HUES64 (cell line): ENCODE data around the gene RCAN2.

Source experiments
- H3K27ac ChIP-seq: 2 replicates; pipeline ENCODE4 v1.7.0; 2013; ENCODE audit warnings: low read depth, low read length, inconsistent platforms
- H3K27me3 ChIP-seq: 2 replicates; pipeline ENCODE4 v1.6.1; 2013; ENCODE audit warnings: mild to moderate bottlenecking, low read length; ENCODE audit not compliant: insufficient read depth
- H3K36me3 ChIP-seq: 2 replicates; pipeline ENCODE4 v1.6.1; 2013; ENCODE audit warnings: mild to moderate bottlenecking, low read length; ENCODE audit not compliant: insufficient read depth
- H3K4me1 ChIP-seq: 2 replicates; pipeline ENCODE4 v1.6.1; 2013; ENCODE audit warnings: mild to moderate bottlenecking, low read length, moderate library complexity; ENCODE audit not compliant: insufficient read depth
- H3K4me3 ChIP-seq: 2 replicates; pipeline ENCODE4 v1.5.1; 2013; ENCODE audit warnings: mild to moderate bottlenecking, low read length, moderate library complexity
- H3K9ac ChIP-seq: 2 replicates; pipeline ENCODE4 v1.6.1; 2013; ENCODE audit warnings: mild to moderate bottlenecking, low read depth, low read length
- H3K9me3 ChIP-seq: 2 replicates; pipeline ENCODE4 v1.6.1; 2013; ENCODE audit warnings: low read depth, low read length; ENCODE audit not compliant: insufficient read depth
- WGBS: fragments of 150-250, 120-280 bp; methylation state at CpG from one replicate; pipeline ENCODE4 v1.1.7; 2013; ENCODE audit warnings: missing lambda C conversion rate; 5-methylcytosine and 5-hydroxymethylcytosine counted together

Gene RCAN2

DNA sequence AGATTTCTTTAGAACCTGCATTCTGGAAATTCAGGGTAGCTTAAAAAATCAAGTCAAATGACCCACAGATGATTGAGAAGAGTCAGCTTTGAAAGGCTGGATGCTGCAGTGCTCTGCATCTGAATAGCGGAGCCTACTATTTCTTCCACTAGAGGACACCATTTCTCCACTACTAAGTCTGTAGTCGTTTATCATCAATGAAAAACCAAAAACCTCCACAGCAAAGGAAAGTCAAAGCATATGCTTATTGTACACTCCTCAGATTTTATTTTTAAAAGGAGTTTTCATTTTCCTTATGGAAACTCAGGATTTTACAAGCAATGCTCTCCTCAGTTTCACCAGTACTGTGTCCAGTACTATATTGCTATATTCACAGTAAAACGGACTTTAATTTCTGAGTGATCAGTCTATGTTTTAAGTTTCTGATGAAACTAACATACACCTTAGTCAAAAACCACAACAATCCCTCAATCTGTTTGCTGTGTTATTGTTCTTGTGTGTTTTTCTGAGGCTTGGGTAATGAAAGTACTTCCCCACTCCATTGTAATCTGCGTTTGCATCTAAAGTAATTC is 269.9 kb downstream of the RCAN2 start:
- Histone ChIP-seq H3K27me3 (0 out of 2 replicates have a peak, but pooled peaks cover 4% of the 10 kb centered on the region), H3K36me3 (no peaks in the 10 kb centered on the region), H3K9me3 (no peaks in the 10 kb centered on the region), H3K4me1 (peaks cover 6% of the 10 kb centered on the region; the same call in 1 of the 2 replicates), H3K4me3 (no peak overlapping the region), H3K9ac (no peak overlapping the region), H3K27ac (no peak overlapping the region)
- 44% methylated on average over 3 of the region's 4 CpGs for WGBS

DNA sequence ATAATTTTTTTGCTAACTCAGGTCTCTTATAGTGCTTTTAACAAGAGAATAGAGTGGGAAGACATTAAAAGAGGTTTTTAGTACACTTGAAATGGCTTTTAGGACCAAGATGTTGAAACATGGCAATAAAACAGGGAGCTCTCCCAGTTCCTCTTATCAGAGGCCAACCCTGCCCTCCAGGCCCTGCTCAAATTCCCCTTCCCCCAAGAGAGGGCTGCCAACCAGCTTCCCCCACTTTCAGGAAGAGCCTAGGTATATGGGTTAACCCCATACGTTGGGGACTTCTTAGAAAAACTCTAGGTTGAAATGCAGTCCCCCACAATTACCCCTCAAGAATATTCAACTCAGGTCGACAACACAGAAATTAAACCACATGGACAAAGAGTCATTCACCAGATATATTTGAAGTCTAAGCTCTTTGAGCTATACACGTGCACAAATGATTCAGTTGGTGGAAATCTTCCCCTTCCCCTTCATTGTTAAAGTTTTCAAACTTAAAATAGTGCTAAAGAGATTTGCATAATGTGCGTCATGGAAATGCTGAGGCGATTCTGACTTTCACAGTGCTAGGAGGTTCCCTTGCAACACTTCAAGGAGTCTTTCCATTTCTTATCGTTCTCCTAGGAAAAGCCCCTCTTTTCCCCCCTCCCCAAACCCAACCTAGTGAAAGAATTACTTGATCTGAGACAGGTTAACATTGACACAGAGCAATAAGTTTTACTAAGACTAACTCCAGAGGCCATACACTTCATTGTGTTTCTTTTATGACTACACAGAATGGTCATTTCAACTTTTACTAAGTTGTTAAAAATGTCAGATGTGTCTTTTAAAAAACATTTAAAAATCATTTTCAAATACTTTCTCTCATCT is 270.7 kb downstream of the RCAN2 start:
- Histone ChIP-seq H3K9ac (no peak overlapping the region), H3K27me3 (peaks cover 9% of the 10 kb centered on the region; the same call in 1 of the 2 replicates)

DNA sequence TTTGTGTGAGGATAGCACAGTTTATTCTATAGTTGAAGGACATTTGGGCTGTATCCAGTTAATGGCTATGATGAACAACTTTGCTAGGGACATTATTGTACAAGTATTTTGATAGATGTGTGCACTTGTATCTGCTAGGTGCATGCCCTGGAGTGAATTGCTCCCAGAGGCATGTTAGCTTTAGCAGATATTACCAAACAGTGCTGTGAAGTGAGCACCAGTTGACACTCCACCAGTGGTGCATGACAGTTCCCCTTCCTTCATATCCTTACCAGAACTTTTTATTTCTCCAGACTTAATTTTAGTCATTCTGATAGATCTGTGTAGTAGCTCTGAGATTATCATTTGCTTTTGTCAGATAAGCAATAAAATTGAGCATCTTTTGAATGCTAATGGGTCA is 271.6 kb downstream of the RCAN2 start:
- Histone ChIP-seq H3K4me1 (peaks cover 6% of the 10 kb centered on the region; the same call in 1 of the 2 replicates), H3K27me3 (peaks cover 11% of the 10 kb centered on the region; the same call in 1 of the 2 replicates), H3K27ac (no peak overlapping the region), H3K9me3 (no peaks in the 10 kb centered on the region), H3K9ac (no peak overlapping the region), H3K4me3 (no peak overlapping the region), H3K36me3 (no peaks in the 10 kb centered on the region)

More for the DNA sequence above, 270.7 kb downstream of the RCAN2 start:
- Histone ChIP-seq H3K27ac (no peak overlapping the region), H3K9me3 (no peaks in the 10 kb centered on the region), H3K4me1 (peaks cover 6% of the 10 kb centered on the region; the same call in 1 of the 2 replicates), H3K4me3 (no peak overlapping the region), H3K36me3 (no peaks in the 10 kb centered on the region)
- WGBS = 75% methylated on average over 6 of the region's 6 CpGs

DNA sequence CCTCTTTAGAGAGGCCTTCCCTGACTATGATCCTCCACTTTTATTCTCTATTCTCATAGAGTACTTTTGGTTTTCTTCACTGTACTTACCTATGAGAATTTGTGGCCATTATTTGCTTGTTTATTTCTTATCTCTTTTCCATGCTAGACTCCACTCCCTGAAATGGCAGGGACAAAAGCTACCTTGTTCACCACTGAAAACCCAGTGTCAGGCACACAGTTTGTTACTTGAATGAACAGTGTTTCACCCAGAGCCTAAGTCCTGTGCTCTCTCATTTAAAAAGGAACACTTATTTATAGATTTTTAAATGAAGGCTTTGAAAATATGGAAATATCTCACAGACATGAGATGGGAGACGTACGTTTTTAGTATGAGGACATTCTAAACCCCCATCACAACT is 272.8 kb downstream of the RCAN2 start:
- Histone ChIP-seq H3K9me3 (no peaks in the 10 kb centered on the region), H3K27ac (no peak overlapping the region), H3K27me3 (peaks cover 11% of the 10 kb centered on the region; the same call in 1 of the 2 replicates), H3K4me1 (peaks cover 6% of the 10 kb centered on the region; the same call in 1 of the 2 replicates), H3K9ac (no peak overlapping the region), H3K36me3 (no peaks in the 10 kb centered on the region), H3K4me3 (no peak overlapping the region)
- WGBS = no CpG with 5 or more reads among the region's 2 CpGs

DNA sequence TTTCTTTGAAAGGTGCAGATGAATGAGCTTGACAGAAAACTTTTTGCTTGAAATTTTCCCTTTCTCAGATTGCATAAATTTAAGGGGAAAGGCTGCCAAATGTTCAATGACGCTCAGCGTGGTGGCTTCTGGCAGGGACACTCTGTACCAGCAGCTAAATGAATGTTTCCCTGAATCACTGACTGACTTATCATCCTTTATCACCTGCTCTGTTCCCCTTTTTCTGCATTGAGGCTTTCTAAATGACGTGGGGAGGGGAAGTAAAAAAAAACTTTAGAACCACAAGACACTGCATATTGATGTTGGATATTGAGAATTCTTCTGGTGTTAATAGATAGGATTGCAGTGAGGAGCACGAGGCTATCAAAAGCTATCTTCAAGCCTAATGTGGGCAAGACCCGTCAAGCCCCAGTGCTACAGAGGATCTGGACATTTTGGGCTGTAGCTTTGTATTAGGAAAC is 273.5 kb downstream of the RCAN2 start:
- Histone ChIP-seq H3K4me3 (no peak overlapping the region), H3K9me3 (no peaks in the 10 kb centered on the region)

DNA sequence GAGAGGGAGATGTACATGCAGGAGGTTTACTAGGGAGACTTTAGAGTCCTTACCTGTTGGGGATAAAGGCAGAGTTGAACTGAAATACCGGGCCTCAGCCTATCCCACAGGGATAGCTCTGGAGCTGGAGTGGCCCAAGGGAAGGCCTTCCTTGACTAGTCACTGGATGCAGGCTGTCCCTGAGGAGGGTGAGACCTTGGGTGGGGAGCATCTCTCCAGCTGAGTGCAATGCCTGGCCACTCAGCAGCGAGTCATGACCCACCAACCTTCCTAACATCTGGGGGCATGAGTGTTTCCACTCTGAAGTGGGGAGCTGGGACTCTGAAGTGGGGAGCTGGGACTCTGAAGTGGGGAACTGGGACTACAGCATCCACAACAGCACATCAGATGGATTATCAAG is 274.4 kb downstream of the RCAN2 start:
- H3K27ac ChIP-seq = no peak overlapping the region
- H3K4me3 ChIP-seq = no peak overlapping the region
- 84% methylated on average over 2 of the region's 2 CpGs for WGBS
- H3K27me3 ChIP-seq = peaks cover 11% of the 10 kb centered on the region; the same call in 1 of the 2 replicates
- H3K9me3 ChIP-seq = no peaks in the 10 kb centered on the region
- no peak overlapping the region for H3K9ac ChIP-seq
- H3K4me1 ChIP-seq = peaks cover 6% of the 10 kb centered on the region; the same call in 1 of the 2 replicates
- no peaks in the 10 kb centered on the region for H3K36me3 ChIP-seq

More for the DNA sequence above, 273.5 kb downstream of the RCAN2 start:
- Histone ChIP-seq H3K4me1 (peaks cover 6% of the 10 kb centered on the region; the same call in 1 of the 2 replicates), H3K36me3 (no peaks in the 10 kb centered on the region), H3K27ac (no peak overlapping the region), H3K27me3 (peaks cover 11% of the 10 kb centered on the region; the same call in 1 of the 2 replicates), H3K9ac (no peak overlapping the region)
- 95% methylated on average over 4 of the region's 5 CpGs for WGBS

DNA sequence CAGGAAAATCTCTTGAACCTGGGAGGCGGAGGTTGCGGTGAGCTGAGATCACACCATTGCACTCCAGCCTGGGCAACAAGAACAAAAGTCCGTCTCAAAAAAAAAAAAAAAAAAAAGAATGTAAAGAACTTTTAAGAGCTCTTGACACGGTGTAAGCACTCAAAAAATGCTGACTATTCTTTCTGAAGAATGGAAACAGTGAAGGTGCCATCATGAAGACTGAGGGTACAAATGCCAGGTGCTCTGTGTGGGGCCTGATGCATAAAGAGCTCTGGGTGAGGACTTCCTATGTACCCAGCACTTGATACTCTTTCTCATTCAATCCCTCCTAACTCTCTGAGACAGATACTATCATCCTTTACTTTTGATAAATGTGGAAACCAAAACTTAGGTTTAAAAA is 275.5 kb downstream of the RCAN2 start:
- WGBS = 87% methylated on average over 4 of the region's 4 CpGs
- H3K9ac ChIP-seq = no peak overlapping the region

DNA sequence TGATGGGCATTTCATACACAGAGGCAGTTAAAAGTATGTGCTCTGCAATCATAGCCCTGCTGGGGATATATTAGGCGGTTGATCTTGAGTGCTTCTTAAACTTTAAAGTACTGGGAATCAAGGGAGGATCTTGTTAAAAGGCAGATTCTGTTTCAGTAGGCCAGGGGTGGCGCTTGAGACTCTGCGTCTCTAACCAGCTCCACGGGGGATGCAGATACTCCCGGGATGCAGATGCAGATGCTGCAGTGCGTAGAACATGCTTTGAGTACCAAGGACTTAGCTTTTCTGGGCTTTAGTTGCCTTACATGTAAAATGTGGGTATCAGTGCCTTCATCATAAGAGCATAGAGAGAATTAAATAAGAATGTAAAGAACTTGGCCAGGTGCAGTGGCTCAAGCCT is 276.0 kb downstream of the RCAN2 start:
- Histone ChIP-seq H3K27ac (no peak overlapping the region), H3K9me3 (no peaks in the 10 kb centered on the region), H3K4me3 (no peak overlapping the region), H3K9ac (no peak overlapping the region), H3K27me3 (peaks cover 11% of the 10 kb centered on the region; the same call in 1 of the 2 replicates), H3K36me3 (no peaks in the 10 kb centered on the region), H3K4me1 (no peaks in the 10 kb centered on the region)
- WGBS = 69% methylated on average over 6 of the region's 6 CpGs

More for the DNA sequence above, 275.5 kb downstream of the RCAN2 start:
- peaks cover 11% of the 10 kb centered on the region; the same call in 1 of the 2 replicates for H3K27me3 ChIP-seq
- no peak overlapping the region for H3K27ac ChIP-seq
- peaks cover 4% of the 10 kb centered on the region; the same call in 1 of the 2 replicates for H3K4me1 ChIP-seq
- no peak overlapping the region for H3K4me3 ChIP-seq
- no peaks in the 10 kb centered on the region for H3K9me3 ChIP-seq
- no peaks in the 10 kb centered on the region for H3K36me3 ChIP-seq

DNA sequence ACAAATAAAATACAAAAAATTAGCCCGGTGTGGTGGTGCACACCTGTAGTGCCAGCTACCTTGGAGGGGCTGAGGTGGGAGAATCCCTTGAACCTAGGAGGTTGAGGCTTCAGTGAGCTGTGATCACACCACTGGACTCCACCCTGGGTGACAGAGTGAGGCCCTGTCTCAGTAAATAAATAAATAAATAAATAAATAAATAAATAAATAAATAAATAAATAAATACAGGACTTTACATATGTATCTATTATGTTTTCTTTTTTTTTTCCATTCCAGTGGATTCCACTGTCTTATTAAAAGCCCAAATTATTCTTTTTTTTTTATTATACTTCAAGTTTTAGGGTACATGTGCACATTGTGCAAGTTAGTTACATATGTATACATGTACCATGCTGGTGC is 279.3 kb downstream of the RCAN2 start:
- Histone ChIP-seq H3K36me3 (no peaks in the 10 kb centered on the region), H3K4me3 (no peak overlapping the region), H3K27me3 (peaks cover 11% of the 10 kb centered on the region; the same call in 1 of the 2 replicates), H3K27ac (no peak overlapping the region), H3K9me3 (no peaks in the 10 kb centered on the region), H3K4me1 (no peaks in the 10 kb centered on the region), H3K9ac (no peak overlapping the region)
- WGBS = 100% methylated on average over 1 of the region's 1 CpG

DNA sequence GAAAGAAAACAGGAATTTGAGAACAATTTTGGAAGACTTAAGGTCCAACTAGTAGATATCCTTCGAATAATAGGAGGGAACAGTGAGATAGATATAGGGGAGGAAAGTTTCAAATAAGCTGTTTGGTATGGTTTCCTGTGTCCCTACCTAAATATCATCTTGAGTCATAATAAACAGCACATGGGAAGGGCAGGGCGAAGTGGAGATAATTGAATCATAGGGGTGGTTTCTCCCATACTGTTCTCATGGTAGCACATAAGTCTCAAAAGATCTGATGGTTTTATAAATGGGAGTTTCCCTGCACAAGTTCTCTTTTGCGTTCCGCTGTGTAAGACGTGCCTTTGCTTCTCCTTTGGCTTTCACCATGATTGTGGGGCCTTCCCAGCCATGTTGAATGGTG is 281.0 kb downstream of the RCAN2 start:
- Histone ChIP-seq H3K9ac (no peak overlapping the region), H3K4me3 (no peak overlapping the region), H3K9me3 (no peaks in the 10 kb centered on the region), H3K27me3 (peaks cover under 1% of the 10 kb centered on the region; the same call in 1 of the 2 replicates), H3K27ac (no peak overlapping the region), H3K36me3 (no peaks in the 10 kb centered on the region), H3K4me1 (no peaks in the 10 kb centered on the region)
- 93% methylated on average over 5 of the region's 5 CpGs for WGBS

DNA sequence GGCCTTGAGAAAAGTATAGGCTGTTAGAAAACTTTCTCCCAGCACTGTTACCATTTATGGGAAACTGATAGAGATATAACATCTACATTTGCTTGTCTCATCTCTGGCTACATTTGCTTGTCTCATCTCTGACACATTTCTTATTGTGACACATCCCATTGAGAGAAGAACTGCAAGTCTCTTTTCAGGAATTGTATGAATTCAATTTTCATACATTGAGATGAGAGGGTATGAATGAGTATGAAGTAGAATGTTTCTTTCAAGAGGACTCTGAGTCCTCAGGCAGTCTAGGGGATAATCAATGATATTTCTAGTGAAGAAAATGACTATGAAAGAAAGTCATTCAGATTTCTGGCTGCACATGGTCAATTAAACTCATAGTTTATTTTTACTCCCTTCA is 282.9 kb downstream of the RCAN2 start:
- no peaks in the 10 kb centered on the region for H3K4me1 ChIP-seq
- H3K9ac ChIP-seq = no peak overlapping the region
- H3K36me3 ChIP-seq = no peaks in the 10 kb centered on the region
- no peak overlapping the region for H3K4me3 ChIP-seq
- H3K27me3 ChIP-seq = no peaks in the 10 kb centered on the region
- H3K9me3 ChIP-seq = no peaks in the 10 kb centered on the region
- no peak overlapping the region for H3K27ac ChIP-seq
